GM23338 (cell line): ENCODE measurements around the gene OMA1.

Source experiments
- EZH2 ChIP-seq: fragments of 200-600 bp; sonication (generic); IDR thresholded peaks from one replicate; pipeline ENCODE4 v1.8.0; 2017; ENCODE audit warnings: antibody characterized with exemption, mild to moderate bottlenecking, low read depth; ENCODE audit not compliant: unreplicated experiment
- EZH2phosphoT487 ChIP-seq: fragments of 200-600 bp; sonication (generic); IDR thresholded peaks from one replicate; pipeline ENCODE4 v1.8.1; 2018; ENCODE audit warnings: antibody characterized with exemption; ENCODE audit not compliant: unreplicated experiment
- JUNB ChIP-seq: IDR thresholded peaks from one replicate; pipeline ENCODE4 v1.6.1; 2016; ENCODE audit warnings: antibody characterized with exemption; ENCODE audit not compliant: unreplicated experiment
- POLR2AphosphoS5 ChIP-seq: IDR thresholded peaks from 2 replicates; pipeline ENCODE4 v1.6.1; 2016; ENCODE audit warnings: antibody characterized with exemption, low read depth
- STAT1 ChIP-seq: IDR thresholded peaks from one replicate; pipeline ENCODE4 v1.6.1; 2016; ENCODE audit warnings: antibody characterized with exemption; ENCODE audit not compliant: unreplicated experiment
- TF ChIP-seq, protein P1 (sequence below), 2 experiments: fragments of 200-600 bp in 1 of 2; sonication (generic) in 1 of 2; conservative IDR thresholded peaks; 2 replicates each; pipeline versions ENCODE4 v1.5.1 to v1.6.1; 2016 to 2017; ENCODE audit warnings: antibody characterized with exemption in 2 of 2, low read depth in 2 of 2, mild to moderate bottlenecking in 2 of 2, moderate library complexity in 1 of 2
- TF ChIP-seq, protein P2 (sequence below): IDR thresholded peaks from one replicate; pipeline ENCODE4 v1.6.1; 2018; ENCODE audit warnings: antibody characterized with exemption; ENCODE audit not compliant: unreplicated experiment
- TF ChIP-seq, protein P3 (sequence below): IDR thresholded peaks from 2 replicates; pipeline ENCODE4 v1.6.1; 2016; ENCODE audit warnings: antibody characterized with exemption

DNA sequence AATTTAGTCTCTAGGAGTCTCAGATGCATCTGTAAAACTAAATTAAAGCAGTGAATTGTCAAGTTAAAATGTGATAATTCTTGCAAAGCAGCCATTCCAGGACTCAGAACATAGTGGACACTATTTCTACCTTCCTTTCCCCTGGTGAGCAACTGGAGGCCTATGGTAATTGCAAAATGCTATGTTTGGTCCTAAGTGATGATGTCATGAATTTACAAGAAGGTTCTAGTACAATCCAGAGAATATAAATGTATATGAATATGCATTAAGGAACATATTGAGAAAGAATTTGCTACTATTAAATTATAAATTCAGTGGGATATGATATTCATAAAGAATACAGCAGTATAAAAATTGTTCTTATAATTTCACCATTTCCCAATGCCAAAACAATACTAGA is 32.6 kb downstream of the OMA1 start:
- TF ChIP-seq, protein P1, sequence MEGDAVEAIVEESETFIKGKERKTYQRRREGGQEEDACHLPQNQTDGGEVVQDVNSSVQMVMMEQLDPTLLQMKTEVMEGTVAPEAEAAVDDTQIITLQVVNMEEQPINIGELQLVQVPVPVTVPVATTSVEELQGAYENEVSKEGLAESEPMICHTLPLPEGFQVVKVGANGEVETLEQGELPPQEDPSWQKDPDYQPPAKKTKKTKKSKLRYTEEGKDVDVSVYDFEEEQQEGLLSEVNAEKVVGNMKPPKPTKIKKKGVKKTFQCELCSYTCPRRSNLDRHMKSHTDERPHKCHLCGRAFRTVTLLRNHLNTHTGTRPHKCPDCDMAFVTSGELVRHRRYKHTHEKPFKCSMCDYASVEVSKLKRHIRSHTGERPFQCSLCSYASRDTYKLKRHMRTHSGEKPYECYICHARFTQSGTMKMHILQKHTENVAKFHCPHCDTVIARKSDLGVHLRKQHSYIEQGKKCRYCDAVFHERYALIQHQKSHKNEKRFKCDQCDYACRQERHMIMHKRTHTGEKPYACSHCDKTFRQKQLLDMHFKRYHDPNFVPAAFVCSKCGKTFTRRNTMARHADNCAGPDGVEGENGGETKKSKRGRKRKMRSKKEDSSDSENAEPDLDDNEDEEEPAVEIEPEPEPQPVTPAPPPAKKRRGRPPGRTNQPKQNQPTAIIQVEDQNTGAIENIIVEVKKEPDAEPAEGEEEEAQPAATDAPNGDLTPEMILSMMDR (conservative IDR thresholded peaks at IDR 0.05; ENCODE audit: low read depth in 2 of 2), result no peak
- TF ChIP-seq EZH2 (no peak), POLR2AphosphoS5 (no peak), EZH2phosphoT487 (no peak), STAT1 (no peak), JUNB (no peak)
- TF ChIP-seq, protein P2, sequence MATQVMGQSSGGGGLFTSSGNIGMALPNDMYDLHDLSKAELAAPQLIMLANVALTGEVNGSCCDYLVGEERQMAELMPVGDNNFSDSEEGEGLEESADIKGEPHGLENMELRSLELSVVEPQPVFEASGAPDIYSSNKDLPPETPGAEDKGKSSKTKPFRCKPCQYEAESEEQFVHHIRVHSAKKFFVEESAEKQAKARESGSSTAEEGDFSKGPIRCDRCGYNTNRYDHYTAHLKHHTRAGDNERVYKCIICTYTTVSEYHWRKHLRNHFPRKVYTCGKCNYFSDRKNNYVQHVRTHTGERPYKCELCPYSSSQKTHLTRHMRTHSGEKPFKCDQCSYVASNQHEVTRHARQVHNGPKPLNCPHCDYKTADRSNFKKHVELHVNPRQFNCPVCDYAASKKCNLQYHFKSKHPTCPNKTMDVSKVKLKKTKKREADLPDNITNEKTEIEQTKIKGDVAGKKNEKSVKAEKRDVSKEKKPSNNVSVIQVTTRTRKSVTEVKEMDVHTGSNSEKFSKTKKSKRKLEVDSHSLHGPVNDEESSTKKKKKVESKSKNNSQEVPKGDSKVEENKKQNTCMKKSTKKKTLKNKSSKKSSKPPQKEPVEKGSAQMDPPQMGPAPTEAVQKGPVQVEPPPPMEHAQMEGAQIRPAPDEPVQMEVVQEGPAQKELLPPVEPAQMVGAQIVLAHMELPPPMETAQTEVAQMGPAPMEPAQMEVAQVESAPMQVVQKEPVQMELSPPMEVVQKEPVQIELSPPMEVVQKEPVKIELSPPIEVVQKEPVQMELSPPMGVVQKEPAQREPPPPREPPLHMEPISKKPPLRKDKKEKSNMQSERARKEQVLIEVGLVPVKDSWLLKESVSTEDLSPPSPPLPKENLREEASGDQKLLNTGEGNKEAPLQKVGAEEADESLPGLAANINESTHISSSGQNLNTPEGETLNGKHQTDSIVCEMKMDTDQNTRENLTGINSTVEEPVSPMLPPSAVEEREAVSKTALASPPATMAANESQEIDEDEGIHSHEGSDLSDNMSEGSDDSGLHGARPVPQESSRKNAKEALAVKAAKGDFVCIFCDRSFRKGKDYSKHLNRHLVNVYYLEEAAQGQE, result no peak
- TF ChIP-seq, protein P3, sequence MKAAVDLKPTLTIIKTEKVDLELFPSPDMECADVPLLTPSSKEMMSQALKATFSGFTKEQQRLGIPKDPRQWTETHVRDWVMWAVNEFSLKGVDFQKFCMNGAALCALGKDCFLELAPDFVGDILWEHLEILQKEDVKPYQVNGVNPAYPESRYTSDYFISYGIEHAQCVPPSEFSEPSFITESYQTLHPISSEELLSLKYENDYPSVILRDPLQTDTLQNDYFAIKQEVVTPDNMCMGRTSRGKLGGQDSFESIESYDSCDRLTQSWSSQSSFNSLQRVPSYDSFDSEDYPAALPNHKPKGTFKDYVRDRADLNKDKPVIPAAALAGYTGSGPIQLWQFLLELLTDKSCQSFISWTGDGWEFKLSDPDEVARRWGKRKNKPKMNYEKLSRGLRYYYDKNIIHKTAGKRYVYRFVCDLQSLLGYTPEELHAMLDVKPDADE, result no peak
